ENCODE data around the gene HVCN1. TPM values are rescaled to one million over a fixed set of nuclear protein-coding genes. Genes with fewer than 3 reads are reported as not detected.

The HVCN1 gene
- total RNA-seq, 2 donors from 2014 or later, result 8.8 to 9.5 TPM

- TF ChIP-seq CTCF (conservative IDR thresholded peaks at IDR 0.05), result no peak
- Mint-ChIP-seq H3K4me3 (peak overlapping the region; percentile 66), H3K9me3 (peaks cover 5% of the 10 kb centered on the region), H3K27ac (peak overlapping the region; percentile 96), H3K27me3 (ENCODE audit: insufficient read depth) (peaks cover 28% of the 10 kb centered on the region), H3K4me1 (peaks cover 14% of the 10 kb centered on the region), H3K36me3 (ENCODE audit: low read depth) (peaks cover 14% of the 10 kb centered on the region)
- Histone ChIP-seq H3K9me3 (ENCODE audit: control insufficient read depth, low read length) (no peaks in the 10 kb centered on the region), H3K27me3 (ENCODE audit: control insufficient read depth, insufficient read depth, low read length, poor library complexity, severe bottlenecking) (peaks cover 20% of the 10 kb centered on the region), H3K4me3 (ENCODE audit: low read length) (peak overlapping the region; percentile 40), H3K36me3 (ENCODE audit: control insufficient read depth, insufficient read depth, low read length) (no peaks in the 10 kb centered on the region), H3K27ac (ENCODE audit: low read depth, low read length) (no peak overlapping the region), H3K9ac (ENCODE audit: extremely low read depth, low read length, poor library complexity, severe bottlenecking) (peak overlapping the region; percentile 44), H3K4me1 (ENCODE audit: control insufficient read depth, insufficient read depth, low read length) (peaks cover 5% of the 10 kb centered on the region)
- WGBS, 2 experiments (ENCODE audit: insufficient coverage in 1 of 2, insufficient read length in 1 of 2), result 17 to 23% methylated on average over 17 to 38 of the region's 38 CpGs
- DNase-seq, result peak; percentile 92
Measured at GRCh38 chr12:110689281-110690126, 589 bp upstream of the HVCN1 start.

GRCh38 chr12:110687396-110688169, 1.3 kb downstream of the HVCN1 start:
- Mint-ChIP-seq H3K9me3 (peaks cover 5% of the 10 kb centered on the region), H3K4me3 (peak overlapping the region; percentile 66), H3K36me3 (ENCODE audit: low read depth) (peaks cover 14% of the 10 kb centered on the region), H3K27me3 (ENCODE audit: insufficient read depth) (peaks cover 28% of the 10 kb centered on the region), H3K4me1 (peaks cover 13% of the 10 kb centered on the region), H3K27ac (no peak overlapping the region)
- DNase-seq, result no peak
- H3K27ac ChIP-seq (ENCODE audit: low read depth, low read length), result no peak overlapping the region
- H3K4me3 ChIP-seq (ENCODE audit: low read length), result no peak overlapping the region
- TF ChIP-seq CTCF (conservative IDR thresholded peaks at IDR 0.05), result no peak
- peaks cover 2% of the 10 kb centered on the region for H3K4me1 ChIP-seq (ENCODE audit: control insufficient read depth, insufficient read depth, low read length)
- H3K36me3 ChIP-seq (ENCODE audit: control insufficient read depth, insufficient read depth, low read length), result no peaks in the 10 kb centered on the region
- H3K27me3 ChIP-seq (ENCODE audit: control insufficient read depth, insufficient read depth, low read length, poor library complexity, severe bottlenecking), result peaks cover 20% of the 10 kb centered on the region
- WGBS, 2 experiments (ENCODE audit: insufficient coverage in 1 of 2, insufficient read length in 1 of 2), result 92 to 93% methylated on average over 10 to 15 of the region's 15 CpGs
- no peak overlapping the region for H3K9ac ChIP-seq (ENCODE audit: extremely low read depth, low read length, poor library complexity, severe bottlenecking)
- H3K9me3 ChIP-seq (ENCODE audit: control insufficient read depth, low read length), result no peaks in the 10 kb centered on the region

GRCh38 chr12:110686294-110686903, 2.5 kb downstream of the HVCN1 start:
- Histone ChIP-seq H3K4me3 (ENCODE audit: low read length) (no peak overlapping the region), H3K36me3 (ENCODE audit: control insufficient read depth, insufficient read depth, low read length) (no peaks in the 10 kb centered on the region), H3K4me1 (ENCODE audit: control insufficient read depth, insufficient read depth, low read length) (peaks cover 2% of the 10 kb centered on the region), H3K9ac (ENCODE audit: extremely low read depth, low read length, poor library complexity, severe bottlenecking) (no peak overlapping the region), H3K27ac (ENCODE audit: low read depth, low read length) (no peak overlapping the region), H3K9me3 (ENCODE audit: control insufficient read depth, low read length) (no peaks in the 10 kb centered on the region), H3K27me3 (ENCODE audit: control insufficient read depth, insufficient read depth, low read length, poor library complexity, severe bottlenecking) (peaks cover 20% of the 10 kb centered on the region)
- no peak for DNase-seq
- TF ChIP-seq CTCF (conservative IDR thresholded peaks at IDR 0.05), result no peak
- Mint-ChIP-seq H3K27ac (no peak overlapping the region), H3K4me1 (peaks cover 13% of the 10 kb centered on the region), H3K4me3 (no peak overlapping the region), H3K36me3 (ENCODE audit: low read depth) (peaks cover 16% of the 10 kb centered on the region), H3K27me3 (ENCODE audit: insufficient read depth) (peaks cover 24% of the 10 kb centered on the region), H3K9me3 (peaks cover 5% of the 10 kb centered on the region)
- 76 to 90% methylated on average over 2 to 3 of the region's 3 CpGs for WGBS, 2 experiments (ENCODE audit: insufficient coverage in 1 of 2, insufficient read length in 1 of 2)
